ENCODE measurements around the gene RBBP9. TPM values are rescaled to one million over a fixed set of nuclear protein-coding genes. Genes with fewer than 3 reads are reported as not detected.
A peak's percentile ranks its signal among the peaks of the same experiment; 100 is the strongest.
"Not testable (repeated sequence)": the region's sequence is repeated elsewhere in the genome, so short reads cannot be mapped to it uniquely, and the experiment has no call there.

Gene RBBP9
- total RNA-seq, 2 donors from 2014 or later = 5.1 to 8.9 TPM

GRCh38 chr20:18507218-18508191 is 10.5 kb upstream of the RBBP9 start, which contains the start of gene SEC23B:
TSS of gene SEC23B (plus strand) at chr20:18507940. CDS start at chr20:18510836, 2,896 bp downstream.
- ATAC-seq (peak; percentile 98 to 99), DNase-seq (peak; percentile 99)
- intact Hi-C loops (cut with DNase I) = no loop called here

- no peak for ATAC-seq
- intact Hi-C loops (cut with DNase I) = no loop called here
- DNase-seq = no peak
Observed at GRCh38 chr20:18506744-18507143, 9.7 kb upstream of the RBBP9 start.

GRCh38 chr20:18504479-18505060 is 7.5 kb upstream of the RBBP9 start:
- ATAC-seq (no peak), DNase-seq (peak; percentile 67)
- intact Hi-C loops (cut with DNase I) = no loop called here

- DNase-seq; ATAC-seq; intact Hi-C loops (cut with DNase I): not testable (repeated sequence)
Observed at GRCh38 chr20:18501672-18502071, 4.6 kb upstream of the RBBP9 start.

GRCh38 chr20:18497603-18498002 is 578 bp upstream of the RBBP9 start:
- DNase-seq = no peak
- ATAC-seq = no peak
- intact Hi-C loops (cut with DNase I) = no loop called here

- DNase-seq = no peak
- no peak for ATAC-seq
- intact Hi-C loops (cut with DNase I) = no loop called here
Observed at GRCh38 chr20:18496042-18496441, 983 bp downstream of the RBBP9 start.

GRCh38 chr20:18488301-18488700 is 8.7 kb downstream of the RBBP9 start:
- ATAC-seq (no peak), DNase-seq (no peak)
- intact Hi-C loops (cut with DNase I) = no loop called here

GRCh38 chr20:18481596-18481995 is 15.4 kb downstream of the RBBP9 start:
- intact Hi-C loops (cut with DNase I) = no loop called here
- DNase-seq (no peak), ATAC-seq (no peak)

GRCh38 chr20:18477821-18478220 is 19.2 kb downstream of the RBBP9 start:
- ATAC-seq (no peak), DNase-seq (no peak)
- intact Hi-C loops (cut with DNase I) = no loop called here

GRCh38 chr20:18477218-18477617 is 19.8 kb downstream of the RBBP9 start:
- DNase-seq = no peak
- intact Hi-C loops (cut with DNase I) = no loop called here
- no peak for ATAC-seq

- ATAC-seq (peak; percentile 100), DNase-seq (peak; percentile 97)
- intact Hi-C loops (cut with DNase I) = no loop called here
Observed at GRCh38 chr20:18466894-18467730, 29.9 kb downstream of the RBBP9 start, which contains the start of the genes DZANK1 and POLR3F. TSS of gene DZANK1 (minus strand) at chr20:18467030. CDS start at chr20:18465358, 1,672 bp downstream. TSS of gene POLR3F (plus strand) at chr20:18467390. CDS start at chr20:18467507, 117 bp downstream.

- ATAC-seq (peak; percentile 81 to 88), DNase-seq (no peak)
- intact Hi-C loops (cut with DNase I) = no loop called here
Observed at GRCh38 chr20:18466574-18466893, 30.5 kb downstream of the RBBP9 start.

- no peak for DNase-seq
- ATAC-seq = no peak
- intact Hi-C loops (cut with DNase I) = no loop called here
Observed at GRCh38 chr20:18465536-18466200, 31.4 kb downstream of the RBBP9 start.

- ATAC-seq (no peak), DNase-seq (no peak)
- intact Hi-C loops (cut with DNase I) = no loop called here
Observed at GRCh38 chr20:18456600-18456999, 40.4 kb downstream of the RBBP9 start.

- intact Hi-C loops (cut with DNase I) = no loop called here
- ATAC-seq = no peak
- DNase-seq = no peak
Observed at GRCh38 chr20:18443886-18444285, 53.1 kb downstream of the RBBP9 start.

- ATAC-seq = no peak
- no peak for DNase-seq
- intact Hi-C loops (cut with DNase I) = no loop called here
Observed at GRCh38 chr20:18440403-18440802, 56.6 kb downstream of the RBBP9 start.

GRCh38 chr20:18436847-18437246 is 60.2 kb downstream of the RBBP9 start:
- intact Hi-C loops (cut with DNase I) = no loop called here
- no peak for ATAC-seq
- DNase-seq = no peak

Data from left cardiac atrium (tissue), 4 donors.